SH-SY5Y (cell line): ENCODE results near the gene KIF5A.

Source experiments
- GATA2 ChIP-seq: IDR thresholded peaks from 2 replicates; pipeline ENCODE4 v1.6.1; 2011; ENCODE audit warnings: mild to moderate bottlenecking, low read depth, low read length
- GATA3 ChIP-seq: IDR thresholded peaks from 2 replicates; pipeline ENCODE4 v1.6.1; 2011; ENCODE audit warnings: low read depth, mild to moderate bottlenecking, low read length, moderate library complexity

DNA sequence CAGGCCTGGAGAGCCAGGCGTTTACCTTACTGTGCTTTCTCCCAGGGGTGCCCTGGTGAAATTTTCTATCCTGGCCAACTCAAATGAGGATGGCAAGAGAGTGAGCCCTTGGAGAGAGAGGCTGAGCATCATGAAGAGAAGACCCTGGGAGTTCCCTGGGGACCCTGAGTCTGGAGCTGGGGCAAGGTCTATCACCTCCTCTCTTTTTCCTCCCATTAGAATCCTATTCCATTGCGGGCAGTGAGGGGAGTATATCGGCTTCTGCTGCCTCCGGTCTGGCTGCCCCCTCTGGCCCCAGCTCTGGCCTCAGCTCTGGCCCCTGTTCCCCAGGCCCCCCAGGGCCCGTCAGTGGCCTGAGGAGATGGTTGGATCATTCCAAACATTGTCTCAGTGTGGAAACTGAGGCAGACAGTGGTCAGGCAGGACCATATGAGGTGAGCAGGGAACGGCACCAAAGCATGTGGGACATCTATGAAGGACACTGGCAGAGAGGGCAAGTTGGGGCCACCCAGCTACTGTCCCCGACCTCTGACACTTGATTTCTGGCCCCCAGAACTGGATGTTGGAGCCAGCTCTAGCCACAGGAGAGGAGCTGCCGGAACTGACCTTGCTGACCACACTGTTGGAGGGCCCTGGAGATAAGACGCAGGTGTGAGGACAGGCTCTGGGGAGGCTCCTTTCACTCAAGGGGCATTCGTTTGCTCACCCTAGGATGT, 63.0 kb downstream of the KIF5A start:
- TF ChIP-seq GATA2: no peak
- TF ChIP-seq GATA3: no peak
